ENCODE data around the gene MCTS1. TPM values are rescaled to one million over a fixed set of nuclear protein-coding genes. Genes with fewer than 3 reads are reported as not detected.
"Not testable (repeated sequence)": the region's sequence is repeated elsewhere in the genome, so short reads cannot be mapped to it uniquely, and the experiment has no call there.

MCTS1 gene
- total RNA-seq, 8 experiments from 2014 or later, result 48.9 to 116 (median 73.0) TPM

DNA sequence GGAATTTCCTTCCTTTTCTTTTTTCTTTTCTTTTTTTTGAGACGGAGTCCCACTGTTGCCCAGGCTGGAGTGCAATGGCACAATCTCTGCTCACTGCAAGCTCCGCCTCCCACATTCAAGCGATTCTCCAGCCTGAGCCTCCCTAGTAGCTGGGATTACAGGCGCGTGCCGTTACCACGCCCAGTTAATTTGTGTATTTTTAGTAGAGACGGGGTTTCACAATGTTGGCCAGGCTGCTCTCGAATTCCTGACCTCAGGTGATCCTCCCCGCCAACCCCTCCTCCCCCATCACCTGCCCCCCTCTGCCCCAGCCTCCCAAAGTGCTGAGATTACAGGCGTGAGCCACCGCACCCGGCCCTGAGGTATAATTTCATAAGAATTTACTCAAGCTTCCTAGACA, 30.1 kb upstream of the MCTS1 start:
- H3K4me3 ChIP-seq; H3K27ac ChIP-seq; in situ Hi-C loops (cut with MboI; ENCODE audit: low pct_unique_long_range_greater_than_20kb in 2 of 9, low sequenced_read_pairs in 9 of 9, unreplicated experiment in 9 of 9); ATAC-seq (replicated peaks in 6 of 8); H3K4me1 ChIP-seq (replicated peaks in 1 of 2): not testable (repeated sequence)
- 60 to 100% methylated on average over 2 to 5 of the region's 13 CpGs; no CpG with 5 or more reads in 8 of the 10 experiments for WGBS, 10 experiments

DNA sequence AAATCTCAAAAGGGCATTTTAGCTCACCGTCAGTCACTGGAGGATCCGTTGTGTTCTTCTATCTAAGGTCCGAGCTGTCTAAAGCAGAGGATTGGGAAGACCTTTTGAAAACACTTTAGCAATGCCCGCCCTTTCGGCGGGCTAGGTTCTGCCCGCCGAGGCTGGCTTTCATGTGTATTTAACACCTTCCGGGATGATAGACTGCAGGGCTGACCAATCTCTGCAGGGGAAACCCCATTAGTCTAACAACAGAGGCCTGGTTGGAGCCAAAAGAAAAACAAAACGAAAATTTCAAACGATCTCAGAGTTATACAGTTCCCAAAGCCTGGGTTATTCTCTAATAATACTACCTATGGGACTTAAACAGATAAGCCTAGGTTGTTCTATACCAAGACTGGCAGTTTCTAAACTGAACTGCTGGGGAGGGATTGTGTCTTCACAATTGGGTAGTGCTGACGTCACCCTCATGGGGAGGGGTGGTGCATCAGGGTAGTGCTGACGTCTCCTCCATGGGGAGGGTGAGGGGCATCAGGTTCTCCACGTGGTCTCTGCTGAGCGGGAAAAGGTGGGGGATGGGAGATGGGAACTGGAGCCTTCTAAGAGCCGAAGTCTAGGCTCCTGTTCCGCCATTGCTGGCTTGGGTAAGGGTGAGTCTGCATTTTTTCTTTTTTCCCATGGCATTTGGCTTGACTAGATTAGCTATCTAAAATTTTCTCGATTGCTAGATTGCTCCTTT, 28.4 kb upstream of the MCTS1 start:
- in situ Hi-C loops (cut with MboI; ENCODE audit: low pct_unique_long_range_greater_than_20kb in 2 of 9, low sequenced_read_pairs in 9 of 9, unreplicated experiment in 9 of 9), result no loop called here
- Histone ChIP-seq H3K4me1 (replicated peaks in 1 of 2) (no peaks in the 10 kb centered on the region), H3K27ac (no peak overlapping the region), H3K4me3 (no peak overlapping the region)
- WGBS, 10 experiments, result 37 to 100% (median 80%) methylated on average over 1 to 4 of the region's 18 CpGs; no CpG with 5 or more reads in 7 of the 10 experiments
- ATAC-seq (replicated peaks in 6 of 8), result peak in 1 of 8 experiments; percentile 53

DNA sequence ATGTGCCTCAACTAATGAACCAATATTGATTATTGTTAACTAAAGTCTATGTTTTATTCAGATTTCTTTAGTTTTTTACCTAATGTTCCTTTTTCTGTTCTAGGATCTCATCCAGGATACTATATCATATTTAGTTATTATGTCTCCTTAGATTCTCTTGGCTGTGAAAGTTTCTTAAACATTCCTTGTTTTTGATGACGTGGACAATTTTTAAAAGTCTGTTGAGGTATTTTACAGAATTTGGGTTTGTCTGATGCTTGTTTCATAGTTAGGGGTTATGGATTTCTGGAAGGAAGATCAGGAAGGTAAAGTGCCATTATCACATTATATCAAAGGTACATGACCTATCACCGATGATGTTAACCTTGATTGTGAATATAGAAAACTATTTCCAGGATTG, 18.2 kb upstream of the MCTS1 start:
- no peaks in the 10 kb centered on the region for H3K4me1 ChIP-seq (replicated peaks in 1 of 2)
- in situ Hi-C loops (cut with MboI; ENCODE audit: low pct_unique_long_range_greater_than_20kb in 2 of 9, low sequenced_read_pairs in 9 of 9, unreplicated experiment in 9 of 9), result no loop called here
- no peak overlapping the region for H3K27ac ChIP-seq
- ATAC-seq (replicated peaks in 6 of 8), result no peak
- WGBS, 10 experiments, result 13 to 60% (median 48%) methylated on average over 1 to 2 of the region's 2 CpGs; no CpG with 5 or more reads in 6 of the 10 experiments
- H3K4me3 ChIP-seq, result no peak overlapping the region

GRCh38 chrX:120604361-120604782, 471 bp downstream of the MCTS1 start:
- peak; percentile 64 to 83 (median 72) for ATAC-seq (replicated peaks in 6 of 8)
- peak overlapping the region; percentile 54 to 60 (median 58) for H3K4me3 ChIP-seq
- H3K4me1 ChIP-seq (replicated peaks in 1 of 2), result peaks cover 0 to 9% of the 10 kb centered on the region in 2 donors
- peak overlapping the region; percentile 94 to 95 for H3K27ac ChIP-seq
- in situ Hi-C loops (cut with MboI; ENCODE audit: low pct_unique_long_range_greater_than_20kb in 2 of 9, low sequenced_read_pairs in 9 of 9, unreplicated experiment in 9 of 9), result no loop called here
- WGBS, 10 experiments, result 0 to 25% (median 0%) methylated on average over 1 to 4 of the region's 5 CpGs; no CpG with 5 or more reads in 3 of the 10 experiments

DNA sequence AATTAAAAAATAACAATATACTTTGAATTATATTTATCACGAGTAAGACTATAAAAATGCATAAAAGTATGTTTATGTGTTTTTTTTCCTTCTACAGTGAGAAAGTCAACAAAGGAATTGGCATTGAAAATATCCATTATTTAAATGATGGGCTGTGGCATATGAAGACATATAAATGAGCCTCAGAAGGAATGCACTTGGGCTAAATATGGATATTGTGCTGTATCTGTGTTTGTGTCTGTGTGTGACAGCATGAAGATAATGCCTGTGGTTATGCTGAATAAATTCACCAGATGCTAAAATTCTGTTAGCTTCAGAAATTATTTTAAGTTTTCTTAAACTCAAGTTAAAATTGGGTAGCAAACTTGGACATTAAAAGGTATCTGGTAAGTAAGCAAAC, 8.2 kb downstream of the MCTS1 start:
- WGBS, 10 experiments, result 0 to 100% (median 45%) methylated on average over 1 of the region's 1 CpG; no CpG with 5 or more reads in 5 of the 10 experiments
- H3K4me3 ChIP-seq, result no peak overlapping the region
- H3K27ac ChIP-seq, result no peak overlapping the region
- peak in 3 of 8 experiments; percentile 74 to 85 (median 82) for ATAC-seq (replicated peaks in 6 of 8)
- in situ Hi-C loops (cut with MboI; ENCODE audit: low pct_unique_long_range_greater_than_20kb in 2 of 9, low sequenced_read_pairs in 9 of 9, unreplicated experiment in 9 of 9), result no loop called here
- H3K4me1 ChIP-seq (replicated peaks in 1 of 2), result no peaks in the 10 kb centered on the region

DNA sequence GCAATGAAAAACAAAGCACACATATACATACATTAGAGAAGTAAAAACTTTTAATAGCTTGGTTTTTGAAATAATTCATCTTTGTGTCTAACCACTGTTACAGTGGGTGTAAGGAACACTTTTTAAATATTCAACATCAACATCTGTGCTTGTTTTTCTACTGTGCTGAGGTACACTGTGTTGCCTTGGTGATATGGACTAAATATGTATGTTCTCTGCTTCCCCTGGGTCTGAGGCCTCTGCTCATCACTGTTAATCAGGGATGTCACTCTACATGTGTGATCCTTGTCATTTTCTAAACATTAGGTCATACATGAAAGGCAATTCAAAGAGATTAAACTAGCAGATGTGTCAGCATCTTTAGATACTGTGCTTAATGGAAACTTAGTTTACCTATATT, 10.9 kb downstream of the MCTS1 start:
- in situ Hi-C loops (cut with MboI; ENCODE audit: low pct_unique_long_range_greater_than_20kb in 2 of 9, low sequenced_read_pairs in 9 of 9, unreplicated experiment in 9 of 9), result no loop called here
- peak in 3 of 8 experiments; percentile 85 to 91 (median 86) for ATAC-seq (replicated peaks in 6 of 8)
- Histone ChIP-seq H3K27ac (no peak overlapping the region), H3K4me1 (replicated peaks in 1 of 2) (no peaks in the 10 kb centered on the region), H3K4me3 (no peak overlapping the region)

DNA sequence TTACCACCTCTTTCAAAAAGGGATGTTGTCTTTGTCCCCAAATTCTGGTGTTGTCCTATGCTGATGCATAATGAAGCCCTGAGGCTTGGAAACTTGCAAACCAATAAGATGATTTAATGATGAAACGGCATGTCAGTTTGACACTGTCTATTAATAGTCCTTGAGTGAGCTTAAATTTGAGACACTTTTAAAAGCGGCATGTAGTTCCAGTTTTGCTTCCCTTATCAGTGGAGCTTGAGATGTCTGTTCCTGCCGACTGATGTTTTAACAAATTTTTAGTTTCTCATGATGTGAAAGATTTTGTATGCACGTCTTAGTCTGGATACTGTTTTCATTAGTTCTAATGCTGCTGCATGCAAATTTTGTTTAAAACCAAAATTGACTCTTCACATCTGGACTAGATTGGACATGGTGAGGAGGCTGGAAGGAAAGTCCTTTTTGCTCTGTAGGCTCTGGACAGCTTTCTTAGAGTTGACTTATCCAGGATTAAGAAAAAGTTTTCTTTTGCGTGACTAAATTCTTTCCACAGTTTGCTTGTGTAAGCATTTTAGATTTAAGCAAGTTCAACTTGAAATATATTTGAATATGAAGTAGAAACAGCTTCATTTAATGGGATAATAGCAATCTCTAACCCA, 14.2 kb downstream of the MCTS1 start:
- no peak overlapping the region for H3K4me3 ChIP-seq
- in situ Hi-C loops (cut with MboI; ENCODE audit: low pct_unique_long_range_greater_than_20kb in 2 of 9, low sequenced_read_pairs in 9 of 9, unreplicated experiment in 9 of 9), result no loop called here
- ATAC-seq (replicated peaks in 6 of 8), result no peak
- WGBS, 10 experiments, result 32 to 100% (median 88%) methylated on average over 1 to 4 of the region's 5 CpGs; no CpG with 5 or more reads in 4 of the 10 experiments
- no peak overlapping the region for H3K27ac ChIP-seq
- no peaks in the 10 kb centered on the region for H3K4me1 ChIP-seq (replicated peaks in 1 of 2)

DNA sequence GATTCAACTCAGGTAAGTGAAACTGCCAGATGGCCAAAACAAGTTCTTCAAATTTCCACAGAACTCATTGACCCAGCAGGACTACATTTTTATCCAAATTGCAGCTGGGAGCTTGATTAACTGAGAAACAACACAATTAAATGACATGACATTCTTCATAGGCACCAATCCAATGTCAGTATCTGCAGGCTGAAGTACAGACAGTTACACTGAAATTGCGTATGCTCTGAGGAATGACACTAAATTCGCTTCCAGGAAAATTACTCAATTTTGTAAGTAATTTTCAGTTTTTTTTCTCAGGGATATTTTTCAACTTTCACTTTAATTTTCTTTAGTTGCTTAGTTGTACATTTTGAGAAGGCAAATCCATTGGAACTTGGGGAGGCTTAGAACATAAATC, 21.5 kb downstream of the MCTS1 start:
- Histone ChIP-seq H3K27ac (no peak overlapping the region), H3K4me3 (no peak overlapping the region), H3K4me1 (replicated peaks in 1 of 2) (peaks cover 0 to 7% of the 10 kb centered on the region in 2 donors)
- in situ Hi-C loops (cut with MboI; ENCODE audit: low pct_unique_long_range_greater_than_20kb in 2 of 9, low sequenced_read_pairs in 9 of 9, unreplicated experiment in 9 of 9), result no loop called here
- WGBS, 10 experiments, result 0 to 100% (median 88%) methylated on average over 1 to 2 of the region's 2 CpGs; no CpG with 5 or more reads in 6 of the 10 experiments
- ATAC-seq (replicated peaks in 6 of 8), result no peak

DNA sequence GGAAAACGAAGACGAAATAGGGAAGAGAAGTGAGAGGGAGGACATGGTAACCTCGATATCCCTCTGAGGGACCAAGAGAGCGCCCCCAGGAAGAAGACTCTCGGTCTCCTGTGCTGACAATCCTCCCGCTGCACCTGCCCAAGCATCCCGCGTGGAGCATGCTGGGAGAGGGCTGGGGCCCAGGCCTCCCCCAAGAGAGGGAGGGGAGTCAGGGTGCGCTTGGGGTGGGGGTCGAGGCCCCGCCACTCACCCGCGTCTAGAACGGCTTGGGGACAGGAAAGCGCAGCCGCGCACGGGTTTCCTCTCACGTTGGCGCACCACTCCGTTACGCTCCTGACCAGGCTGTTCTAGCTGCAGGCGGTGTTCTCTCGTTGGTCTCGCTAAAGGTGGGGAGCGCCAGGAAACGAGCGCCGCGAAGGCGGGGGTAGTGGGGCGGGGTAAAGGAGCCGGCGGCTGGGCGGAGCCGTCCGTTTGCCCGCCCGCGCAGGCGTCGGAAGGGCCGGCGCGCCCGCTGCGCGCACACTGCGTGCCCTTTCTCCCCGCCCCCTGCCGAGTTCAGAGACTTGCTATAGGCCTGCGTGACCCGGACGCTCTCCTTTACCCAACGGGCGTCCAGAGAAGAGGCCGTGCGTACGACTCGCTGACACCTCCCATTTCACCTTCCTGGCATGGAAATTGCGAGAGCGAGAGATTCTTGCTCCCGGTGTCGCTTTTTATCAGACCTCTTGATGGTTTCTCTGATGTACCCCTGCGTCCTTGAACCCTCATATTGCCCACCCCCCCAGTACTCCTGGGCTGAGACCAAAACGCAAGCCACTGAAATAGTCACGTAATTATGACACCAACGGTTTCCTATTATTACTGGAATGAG, 26.0 kb downstream of the MCTS1 start, which contains the start of gene C1GALT1C1:
Gene C1GALT1C1, minus strand, starts transcription at position 388 of the 871 bp plus-strand sequence. CDS start 2,888 bp downstream, outside the sequence.
- peak within 1 kb of the TSS; percentile 83 to 89 for H3K27ac ChIP-seq
- WGBS, 10 experiments, result 0 to 12% (median 0%) methylated on average over 1 to 10 of the region's 68 CpGs; no CpG with 5 or more reads in 4 of the 10 experiments
- H3K4me1 ChIP-seq (replicated peaks in 1 of 2), result peaks cover 0 to 7% of the 10 kb centered on the region in 2 donors
- in situ Hi-C loops (cut with MboI; ENCODE audit: low pct_unique_long_range_greater_than_20kb in 2 of 9, low sequenced_read_pairs in 9 of 9, unreplicated experiment in 9 of 9), result no loop called here
- peak; percentile 94 to 98 (median 96) for ATAC-seq (replicated peaks in 6 of 8)
- H3K4me3 ChIP-seq, result peak within 1 kb of the TSS; percentile 41 to 64 (median 48)

DNA sequence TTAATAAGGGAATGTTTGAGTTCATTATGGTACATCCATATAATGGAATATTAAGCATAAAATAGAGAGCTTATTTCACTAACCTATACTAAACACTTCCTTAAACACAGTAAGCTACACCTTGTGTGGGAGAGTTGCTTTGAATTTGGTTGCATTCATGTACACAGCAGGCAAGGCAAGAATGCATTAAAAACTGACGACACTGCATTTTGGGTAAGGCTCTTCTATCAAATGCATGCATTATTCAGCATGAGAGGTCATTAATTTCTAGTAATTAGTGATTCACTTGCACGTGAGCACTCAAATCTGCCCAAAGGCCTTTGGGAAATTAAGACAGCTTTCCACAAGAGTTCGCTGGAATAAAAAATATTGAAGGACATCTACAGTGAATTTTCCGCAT, 34.7 kb downstream of the MCTS1 start:
- 42 to 100% (median 90%) methylated on average over 1 to 3 of the region's 4 CpGs; no CpG with 5 or more reads in 5 of the 10 experiments for WGBS, 10 experiments
- Histone ChIP-seq H3K4me1 (replicated peaks in 1 of 2) (no peaks in the 10 kb centered on the region), H3K4me3 (no peak overlapping the region), H3K27ac (no peak overlapping the region)
- in situ Hi-C loops (cut with MboI; ENCODE audit: low pct_unique_long_range_greater_than_20kb in 2 of 9, low sequenced_read_pairs in 9 of 9, unreplicated experiment in 9 of 9), result no loop called here
- no peak for ATAC-seq (replicated peaks in 6 of 8)

DNA sequence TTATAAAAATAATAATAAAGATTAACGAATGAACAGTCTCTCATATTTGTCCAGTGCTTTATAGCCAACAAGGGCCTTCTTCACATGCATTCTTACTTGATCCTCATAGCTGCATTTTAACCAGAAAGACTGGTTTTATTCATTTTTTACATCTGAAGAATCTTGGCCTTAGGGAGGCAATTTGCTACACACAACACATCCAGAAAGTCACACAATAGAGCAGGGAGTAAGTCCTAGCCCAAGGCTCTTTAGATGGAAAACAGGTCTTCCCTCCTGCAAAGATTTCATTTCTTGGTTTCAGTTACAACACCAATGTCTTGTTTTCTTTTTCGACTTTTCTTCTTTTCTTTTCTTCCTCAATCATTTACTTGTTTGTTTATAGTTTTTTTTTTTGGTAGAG, 39.0 kb downstream of the MCTS1 start:
- 14 to 94% (median 63%) methylated on average over 1 to 2 of the region's 2 CpGs; no CpG with 5 or more reads in 3 of the 10 experiments for WGBS, 10 experiments
- no peak overlapping the region for H3K27ac ChIP-seq
- no peaks in the 10 kb centered on the region for H3K4me1 ChIP-seq (replicated peaks in 1 of 2)
- ATAC-seq (replicated peaks in 6 of 8), result no peak
- no peak overlapping the region for H3K4me3 ChIP-seq
- in situ Hi-C loops (cut with MboI; ENCODE audit: low pct_unique_long_range_greater_than_20kb in 2 of 9, low sequenced_read_pairs in 9 of 9, unreplicated experiment in 9 of 9), result no loop called here

DNA sequence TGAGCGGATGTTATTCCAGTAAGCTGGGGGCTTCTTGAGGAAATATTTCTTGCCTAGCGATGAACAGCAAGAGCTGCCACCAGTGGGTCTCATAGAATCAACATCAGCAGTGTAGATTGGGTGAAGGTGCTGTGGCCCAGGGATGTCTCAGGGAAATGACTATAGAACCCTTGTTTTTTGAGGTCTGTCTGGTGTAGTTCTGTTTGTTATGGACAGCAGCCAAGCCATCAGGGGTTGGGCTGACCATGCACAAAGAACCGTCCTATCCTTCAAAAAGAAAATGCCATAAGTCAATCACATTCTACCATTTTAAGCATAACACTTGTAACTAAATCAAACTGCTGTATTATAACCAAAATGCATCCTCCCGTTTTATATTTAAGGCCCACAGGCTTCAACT, 43.2 kb downstream of the MCTS1 start:
- Histone ChIP-seq H3K4me3 (no peak overlapping the region), H3K4me1 (replicated peaks in 1 of 2) (no peaks in the 10 kb centered on the region), H3K27ac (no peak overlapping the region)
- ATAC-seq (replicated peaks in 6 of 8), result no peak
- WGBS, 10 experiments, result 0 to 87% (median 73%) methylated on average over 1 to 3 of the region's 4 CpGs; no CpG with 5 or more reads in 6 of the 10 experiments
- in situ Hi-C loops (cut with MboI; ENCODE audit: low pct_unique_long_range_greater_than_20kb in 2 of 9, low sequenced_read_pairs in 9 of 9, unreplicated experiment in 9 of 9), result no loop called here

Data from motor neuron (in vitro differentiated cells).